Fibroblast of the aortic adventitia (primary cell): ENCODE results near the gene NUP205. TPM values are rescaled to one million over a fixed set of nuclear protein-coding genes. Genes with fewer than 3 reads are reported as not detected.

ENCODE experiments used
- DNase-seq: peaks from one replicate; pipeline ENCODE4 v3.0.0-alpha.2; 2010; ENCODE audit warnings: low read depth
- H3K4me3 ChIP-seq: 2 replicates; pipeline ENCODE4 v1.5.1; 2011; ENCODE audit warnings: low read depth, mild to moderate bottlenecking, control low read depth, low read length, moderate library complexity
- total RNA-seq: library from RNA; depleted of rRNA; stranded (reverse); fragments of >200 nt; gene quantifications from 2 replicates; pipeline ENCODE4 v1.2.3, GENCODE V29; 2012; ENCODE audit warnings: low replicate concordance
- TF ChIP-seq, protein P1 (sequence below): IDR thresholded peaks from 2 replicates; pipeline ENCODE4 v1.5.1; 2011; ENCODE audit warnings: mild to moderate bottlenecking, low read length, control low read depth, inconsistent platforms; ENCODE audit not compliant: insufficient read depth

Gene NUP205
- total RNA-seq, 1 donor, result 78.4 TPM

DNA sequence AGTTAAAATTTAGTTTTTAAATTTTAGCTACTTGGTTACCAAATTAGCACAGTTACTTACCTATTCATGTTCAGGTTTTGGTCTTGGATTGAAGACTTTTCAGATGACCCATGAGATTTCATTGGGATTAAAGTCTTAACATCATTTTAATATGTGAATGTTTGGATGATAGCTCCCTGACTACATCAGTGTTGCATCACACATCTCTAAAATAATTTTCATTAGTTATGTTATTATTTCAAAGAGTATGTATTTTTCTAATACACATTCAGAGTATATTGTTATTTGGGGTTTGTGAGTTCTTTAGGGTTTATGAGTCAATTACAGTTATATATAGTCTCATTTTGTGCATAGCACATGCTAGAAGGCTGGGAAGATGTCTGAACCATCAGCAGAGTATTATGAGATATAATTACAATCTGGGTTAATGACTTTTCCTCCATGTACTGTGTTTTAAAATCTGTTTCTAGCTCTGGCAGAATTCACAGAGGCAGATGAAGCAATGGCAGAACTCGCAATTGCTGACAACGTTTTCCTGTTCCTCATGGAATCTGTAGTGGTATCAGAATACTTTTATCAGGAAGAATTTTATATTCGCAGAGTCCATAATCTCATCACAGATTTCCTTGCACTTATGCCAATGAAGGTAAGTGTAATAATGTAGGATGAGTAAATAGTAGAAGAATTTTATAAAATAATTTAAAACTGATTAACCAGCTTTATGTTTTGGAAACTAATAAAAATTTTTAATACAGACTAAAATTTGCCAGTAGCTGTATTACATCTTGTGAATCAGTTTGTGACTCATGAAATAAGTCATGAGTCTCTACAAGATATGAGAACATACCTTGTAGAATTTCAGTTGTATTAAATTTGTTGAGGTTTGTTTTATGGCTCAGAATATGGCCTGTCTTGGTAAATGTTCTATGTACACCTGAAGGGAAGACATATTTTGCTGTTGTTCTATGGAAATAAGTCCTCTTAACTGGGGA is 26.9 kb downstream of the NUP205 start:
- no peak overlapping the region for H3K4me3 ChIP-seq
- peak; percentile 22 for DNase-seq
- TF ChIP-seq, protein P1, sequence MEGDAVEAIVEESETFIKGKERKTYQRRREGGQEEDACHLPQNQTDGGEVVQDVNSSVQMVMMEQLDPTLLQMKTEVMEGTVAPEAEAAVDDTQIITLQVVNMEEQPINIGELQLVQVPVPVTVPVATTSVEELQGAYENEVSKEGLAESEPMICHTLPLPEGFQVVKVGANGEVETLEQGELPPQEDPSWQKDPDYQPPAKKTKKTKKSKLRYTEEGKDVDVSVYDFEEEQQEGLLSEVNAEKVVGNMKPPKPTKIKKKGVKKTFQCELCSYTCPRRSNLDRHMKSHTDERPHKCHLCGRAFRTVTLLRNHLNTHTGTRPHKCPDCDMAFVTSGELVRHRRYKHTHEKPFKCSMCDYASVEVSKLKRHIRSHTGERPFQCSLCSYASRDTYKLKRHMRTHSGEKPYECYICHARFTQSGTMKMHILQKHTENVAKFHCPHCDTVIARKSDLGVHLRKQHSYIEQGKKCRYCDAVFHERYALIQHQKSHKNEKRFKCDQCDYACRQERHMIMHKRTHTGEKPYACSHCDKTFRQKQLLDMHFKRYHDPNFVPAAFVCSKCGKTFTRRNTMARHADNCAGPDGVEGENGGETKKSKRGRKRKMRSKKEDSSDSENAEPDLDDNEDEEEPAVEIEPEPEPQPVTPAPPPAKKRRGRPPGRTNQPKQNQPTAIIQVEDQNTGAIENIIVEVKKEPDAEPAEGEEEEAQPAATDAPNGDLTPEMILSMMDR, result no peak

DNA sequence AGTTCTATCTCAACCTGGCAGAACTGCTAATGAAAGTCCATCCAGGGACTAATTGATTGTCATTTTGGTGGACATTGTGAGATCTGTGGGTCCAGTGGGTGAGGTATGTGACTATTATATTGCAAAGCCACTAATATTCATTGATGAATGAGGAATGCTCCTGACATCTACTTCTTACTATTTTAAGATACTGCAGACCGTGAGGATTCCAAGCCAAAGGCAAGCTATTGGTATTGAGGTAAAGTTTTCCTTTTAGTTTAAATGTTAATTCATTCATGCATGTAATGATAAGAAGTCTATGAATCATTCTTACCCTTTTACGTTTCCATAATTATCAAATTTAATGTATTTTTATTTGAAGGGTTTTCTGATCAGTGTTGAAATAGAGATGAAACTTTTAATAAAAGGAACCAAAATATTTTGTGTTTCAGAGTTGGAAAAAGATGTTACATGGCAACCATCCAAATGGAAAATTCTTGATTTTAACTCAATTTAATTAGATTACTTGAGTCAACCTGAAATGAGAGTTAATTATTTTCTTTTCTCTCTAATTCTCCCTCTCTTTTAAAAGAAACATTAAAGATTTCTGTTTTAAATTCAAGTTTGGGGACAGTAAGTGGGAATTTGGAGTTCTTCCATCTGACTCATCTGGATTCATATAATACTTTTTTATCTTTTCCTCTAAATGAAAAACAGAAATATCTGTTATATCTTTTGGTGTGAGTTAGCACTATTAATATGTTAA is 39.6 kb downstream of the NUP205 start:
- DNase-seq, result peak; percentile 64
- no peak overlapping the region for H3K4me3 ChIP-seq
- TF ChIP-seq, protein P1, result no peak

DNA sequence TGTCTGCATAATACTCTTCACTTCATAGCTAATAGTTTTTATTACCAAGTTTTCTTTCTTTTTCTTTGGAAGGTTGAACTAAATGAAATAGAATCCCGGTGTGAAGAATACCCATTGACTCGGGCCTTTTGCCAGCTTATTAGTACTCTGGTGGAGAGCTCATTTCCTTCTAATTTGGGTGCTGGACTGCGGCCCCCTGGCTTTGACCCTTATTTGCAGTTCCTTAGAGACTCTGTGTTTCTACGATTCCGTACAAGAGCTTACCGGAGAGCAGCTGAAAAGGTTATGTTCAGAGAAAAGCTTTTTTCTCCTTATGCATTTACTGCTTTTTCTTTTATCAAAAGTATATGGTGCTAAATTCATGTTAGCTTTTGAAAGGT is 40.2 kb downstream of the NUP205 start:
- TF ChIP-seq, protein P1, result no peak
- H3K4me3 ChIP-seq, result no peak overlapping the region
- no peak for DNase-seq

DNA sequence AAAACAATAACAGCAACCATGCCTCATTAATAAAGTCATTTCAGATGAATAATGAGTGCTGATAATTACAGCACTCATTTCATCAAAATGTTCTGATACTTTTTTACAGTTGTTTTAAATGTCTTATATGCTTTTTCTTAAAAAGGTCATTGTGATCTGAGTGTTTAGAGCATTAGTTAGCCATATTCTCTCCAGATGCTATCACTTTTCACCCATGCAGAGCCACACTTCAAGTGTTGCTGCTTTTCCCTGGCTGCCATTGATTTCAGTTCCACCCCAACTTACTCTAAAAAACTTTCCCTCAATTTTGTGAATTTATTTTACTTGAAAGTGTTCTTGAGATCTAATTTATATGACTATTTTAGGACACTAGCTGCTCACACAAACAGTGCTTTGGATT is 41.8 kb downstream of the NUP205 start:
- no peak for DNase-seq
- no peak overlapping the region for H3K4me3 ChIP-seq
- TF ChIP-seq, protein P1, result no peak

DNA sequence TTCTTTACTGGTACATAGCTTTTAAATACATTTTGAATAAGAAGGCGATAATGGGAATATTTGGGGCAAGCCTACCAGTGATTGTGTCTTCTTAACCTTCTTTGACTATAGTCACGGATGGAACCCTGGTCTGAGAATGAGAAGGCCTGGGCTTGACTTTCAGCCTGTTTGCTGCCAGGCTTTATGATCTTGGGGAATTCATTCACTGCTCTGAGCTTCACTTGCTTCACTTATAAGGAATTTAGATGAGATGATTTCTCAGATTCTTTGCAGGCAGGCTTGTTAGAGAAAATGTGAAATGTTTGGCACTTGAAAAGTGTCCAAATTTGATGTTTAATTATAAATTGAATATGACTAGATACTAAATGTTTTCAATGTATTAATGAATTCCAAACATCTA is 42.5 kb downstream of the NUP205 start:
- TF ChIP-seq, protein P1, result no peak
- H3K4me3 ChIP-seq, result no peak overlapping the region
- peak; percentile 20 for DNase-seq

DNA sequence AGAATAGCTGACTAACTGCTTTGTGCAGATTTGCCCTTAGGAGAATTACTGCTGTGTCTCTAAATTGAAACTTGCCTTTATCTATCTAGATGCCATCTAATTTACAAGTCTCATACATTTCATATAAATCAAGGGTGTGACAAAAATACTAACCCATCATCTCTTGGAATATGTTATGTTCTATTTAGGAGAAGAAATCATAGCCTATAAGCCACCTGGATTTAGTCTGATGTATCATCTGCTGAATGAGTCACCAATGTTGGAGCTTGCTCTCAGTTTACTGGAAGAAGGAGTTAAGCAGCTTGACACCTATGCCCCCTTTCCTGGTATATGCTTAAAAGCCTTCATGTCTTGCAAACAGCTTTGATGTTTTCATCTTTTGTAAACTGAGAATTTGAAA is 43.5 kb downstream of the NUP205 start:
- peak; percentile 52 for DNase-seq
- H3K4me3 ChIP-seq, result no peak overlapping the region
- TF ChIP-seq, protein P1, result no peak
